ENCODE data around the gene GALM. TPM values are rescaled to one million over a fixed set of nuclear protein-coding genes. Genes with fewer than 3 reads are reported as not detected.

GALM gene
- total and polyA plus RNA-seq, 9 donors = 9.8 to 38.7 (median 12.3) TPM

DNA sequence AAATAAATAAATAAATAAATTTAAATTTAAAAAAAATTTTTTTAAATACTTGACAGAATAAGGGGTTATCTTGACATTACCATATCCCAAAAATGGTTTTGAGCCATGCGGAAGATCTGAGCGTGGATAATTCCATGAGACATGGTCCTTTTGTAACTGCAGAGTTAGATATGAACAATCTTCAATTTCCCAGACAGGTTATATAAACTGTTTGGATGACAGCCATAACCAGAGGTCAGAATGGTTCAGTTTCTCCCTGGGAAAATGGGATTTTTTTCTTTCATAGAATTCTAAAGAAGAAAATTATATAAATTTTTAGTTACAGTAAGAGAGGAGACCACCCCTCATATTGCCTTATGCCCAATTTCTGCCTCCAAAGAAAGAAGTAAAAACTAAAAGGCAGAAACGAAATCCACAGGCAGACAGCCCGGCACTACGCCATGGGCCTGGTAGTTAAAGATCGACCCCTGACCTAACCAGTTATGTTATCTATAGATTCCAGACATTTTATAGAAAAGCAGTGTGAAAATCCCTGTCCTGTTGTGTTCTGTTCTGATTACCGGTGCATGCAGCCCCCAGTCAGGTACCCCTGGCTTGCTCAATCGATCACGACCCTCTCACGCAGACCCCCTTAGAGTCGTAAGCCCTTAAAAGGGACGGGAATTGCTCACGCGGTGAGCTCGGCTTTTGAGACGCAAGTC lies 3.0 kb downstream of the GALM start:
- H3K36me3 ChIP-seq = no peaks in the 10 kb centered on the region
- intact Hi-C loops (cut with DNase I) = no loop called here

GRCh38 chr2:38671303-38671702 lies 5.4 kb downstream of the GALM start:
- 89 to 91% (median 89%) methylated on average over 6 of the region's 6 CpGs for WGBS, 3 donors
- Histone ChIP-seq H3K27ac (no peak overlapping the region), H3K4me3 (no peak overlapping the region), H3K9me3 (no peaks in the 10 kb centered on the region), H3K36me3 (no peaks in the 10 kb centered on the region), H3K27me3 (no peaks in the 10 kb centered on the region), H3K4me1 (ENCODE audit: insufficient read depth) (peaks cover 6% of the 10 kb centered on the region)
- TF ChIP-seq, protein P1, sequence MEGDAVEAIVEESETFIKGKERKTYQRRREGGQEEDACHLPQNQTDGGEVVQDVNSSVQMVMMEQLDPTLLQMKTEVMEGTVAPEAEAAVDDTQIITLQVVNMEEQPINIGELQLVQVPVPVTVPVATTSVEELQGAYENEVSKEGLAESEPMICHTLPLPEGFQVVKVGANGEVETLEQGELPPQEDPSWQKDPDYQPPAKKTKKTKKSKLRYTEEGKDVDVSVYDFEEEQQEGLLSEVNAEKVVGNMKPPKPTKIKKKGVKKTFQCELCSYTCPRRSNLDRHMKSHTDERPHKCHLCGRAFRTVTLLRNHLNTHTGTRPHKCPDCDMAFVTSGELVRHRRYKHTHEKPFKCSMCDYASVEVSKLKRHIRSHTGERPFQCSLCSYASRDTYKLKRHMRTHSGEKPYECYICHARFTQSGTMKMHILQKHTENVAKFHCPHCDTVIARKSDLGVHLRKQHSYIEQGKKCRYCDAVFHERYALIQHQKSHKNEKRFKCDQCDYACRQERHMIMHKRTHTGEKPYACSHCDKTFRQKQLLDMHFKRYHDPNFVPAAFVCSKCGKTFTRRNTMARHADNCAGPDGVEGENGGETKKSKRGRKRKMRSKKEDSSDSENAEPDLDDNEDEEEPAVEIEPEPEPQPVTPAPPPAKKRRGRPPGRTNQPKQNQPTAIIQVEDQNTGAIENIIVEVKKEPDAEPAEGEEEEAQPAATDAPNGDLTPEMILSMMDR (IDR thresholded peaks at IDR 0.05) = no peak
- TF ChIP-seq POLR2A (IDR thresholded peaks at IDR 0.05) = no peak
- no peak for TF ChIP-seq EP300 (IDR thresholded peaks at IDR 0.05)
- intact Hi-C loops (cut with DNase I) = no loop called here
- no peak for DNase-seq

More for the DNA sequence above, 3.0 kb downstream of the GALM start:
- 93 to 96% (median 95%) methylated on average over 16 of the region's 16 CpGs for WGBS, 3 donors
- peaks cover 8% of the 10 kb centered on the region for H3K4me1 ChIP-seq (ENCODE audit: insufficient read depth)
- no peaks in the 10 kb centered on the region for H3K9me3 ChIP-seq
- H3K27ac ChIP-seq = no peak overlapping the region
- H3K27me3 ChIP-seq = no peaks in the 10 kb centered on the region
- TF ChIP-seq, protein P1 (IDR thresholded peaks at IDR 0.05) = no peak
- TF ChIP-seq EP300 (IDR thresholded peaks at IDR 0.05) = no peak
- no peak for TF ChIP-seq POLR2A (IDR thresholded peaks at IDR 0.05)
- DNase-seq = no peak
- no peak overlapping the region for H3K4me3 ChIP-seq

DNA sequence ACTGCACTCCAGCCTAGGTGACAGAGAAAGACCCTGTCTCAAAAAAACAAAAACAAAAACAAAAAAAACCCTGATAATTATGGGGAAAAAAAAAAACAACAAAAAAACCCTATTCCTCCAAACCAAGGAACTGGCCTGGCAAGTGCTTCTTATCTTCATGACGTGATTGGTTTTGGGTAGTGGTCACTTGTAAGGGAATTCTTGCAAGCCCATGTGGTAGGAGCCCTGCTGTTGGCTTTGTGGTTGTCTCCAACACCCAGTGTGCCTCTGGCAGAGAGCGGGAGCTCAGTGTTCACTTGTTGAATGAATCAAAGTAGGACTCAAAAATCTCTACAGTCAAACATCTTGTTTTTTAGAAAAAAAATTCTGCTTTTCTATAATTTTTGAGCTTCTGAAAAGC lies 6.0 kb downstream of the GALM start:
- DNase-seq = no peak
- no peaks in the 10 kb centered on the region for H3K36me3 ChIP-seq
- intact Hi-C loops (cut with DNase I) = no loop called here
- peaks cover 5% of the 10 kb centered on the region for H3K4me1 ChIP-seq (ENCODE audit: insufficient read depth)
- H3K9me3 ChIP-seq = no peaks in the 10 kb centered on the region
- no peaks in the 10 kb centered on the region for H3K27me3 ChIP-seq
- TF ChIP-seq POLR2A (IDR thresholded peaks at IDR 0.05) (no peak), EP300 (IDR thresholded peaks at IDR 0.05) (no peak)
- TF ChIP-seq, protein P1 (IDR thresholded peaks at IDR 0.05) = no peak
- H3K4me3 ChIP-seq = no peak overlapping the region
- 76 to 84% (median 84%) methylated on average over 2 of the region's 2 CpGs for WGBS, 3 donors
- no peak overlapping the region for H3K27ac ChIP-seq

DNA sequence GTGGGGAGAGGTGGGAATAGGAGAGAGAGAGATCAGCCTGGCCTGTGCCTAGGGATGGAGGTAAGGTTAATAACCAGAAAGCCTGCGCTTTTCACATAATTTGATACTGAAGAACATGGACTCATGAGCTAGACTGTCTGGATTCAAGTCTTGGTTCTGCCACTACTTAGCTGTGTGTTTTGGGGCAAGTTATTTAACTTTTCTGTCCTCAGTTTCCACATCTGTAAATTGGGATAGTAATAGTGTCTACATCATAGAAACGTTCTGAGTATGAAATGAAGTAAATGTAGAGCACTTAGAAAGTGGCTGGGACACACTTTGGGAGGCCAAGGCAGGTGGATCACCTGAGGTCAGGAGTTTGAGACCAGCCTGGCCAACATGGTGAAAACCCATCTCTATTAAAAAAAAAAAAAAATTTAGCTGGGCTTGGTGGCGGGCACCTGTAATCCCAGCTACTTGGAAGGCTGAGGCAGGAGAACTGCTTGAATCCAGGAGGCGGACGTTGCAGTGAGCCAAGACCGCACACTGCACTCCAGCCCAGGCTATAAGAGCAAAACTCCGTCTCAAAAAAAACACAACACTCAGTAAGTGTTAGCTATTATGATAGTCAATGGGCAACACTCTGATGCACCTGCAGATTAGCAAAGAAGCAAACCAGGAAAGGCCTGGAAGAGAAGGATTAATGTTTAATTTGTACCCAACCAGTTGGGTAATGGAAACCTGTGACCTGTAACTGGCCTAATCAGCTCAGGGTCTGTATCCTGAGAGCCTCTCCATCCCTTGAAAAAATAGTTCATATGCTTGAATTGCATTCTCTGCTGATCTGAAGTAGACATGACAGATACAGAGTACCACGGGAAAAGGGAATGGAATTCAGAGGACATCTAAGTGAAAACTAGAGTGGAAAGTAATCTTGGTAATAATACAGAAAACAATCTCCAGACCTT lies 6.8 kb downstream of the GALM start:
- Histone ChIP-seq H3K4me3 (no peak overlapping the region), H3K4me1 (ENCODE audit: insufficient read depth) (no peaks in the 10 kb centered on the region), H3K27ac (no peak overlapping the region), H3K27me3 (no peaks in the 10 kb centered on the region), H3K36me3 (no peaks in the 10 kb centered on the region), H3K9me3 (no peaks in the 10 kb centered on the region)
- TF ChIP-seq EP300 (IDR thresholded peaks at IDR 0.05) = no peak
- TF ChIP-seq, protein P1 (IDR thresholded peaks at IDR 0.05) = no peak
- no peak for TF ChIP-seq POLR2A (IDR thresholded peaks at IDR 0.05)
- 85 to 89% (median 88%) methylated on average over 8 of the region's 8 CpGs for WGBS, 3 donors
- DNase-seq = no peak
- intact Hi-C loops (cut with DNase I) = no loop called here
